ENCODE measurements around the gene PDE7B. TPM values are rescaled to one million over a fixed set of nuclear protein-coding genes. Genes with fewer than 3 reads are reported as not detected.
A peak's percentile ranks its signal among the peaks of the same experiment; 100 is the strongest.

Gene PDE7B
- total RNA-seq, 8 experiments from 2014 or later = 0.08 to 60.7 (median 1.1) TPM

- no peak overlapping the region for H3K4me3 ChIP-seq
- in situ Hi-C loops (cut with MboI; ENCODE audit: low pct_unique_long_range_greater_than_20kb in 2 of 9, low sequenced_read_pairs in 9 of 9, unreplicated experiment in 9 of 9) = loop anchor here in 3 of 9 experiments (10.0 to 25.0 kb wide), 3 partner anchors 567 to 694 kb away; no protein-coding TSS in a partner anchor
- H3K4me1 ChIP-seq (replicated peaks in 1 of 2) = no peaks in the 10 kb centered on the region
- 50 to 100% (median 86%) methylated on average over 2 of the region's 2 CpGs; no CpG with 5 or more reads in 2 of the 10 experiments for WGBS, 10 experiments
- no peak overlapping the region for H3K27ac ChIP-seq
- no peak for ATAC-seq (replicated peaks in 6 of 8)
Measured at GRCh38 chr6:136228814-136229213, 377.3 kb downstream of the PDE7B start.

GRCh38 chr6:136230219-136230853 lies 378.8 kb downstream of the PDE7B start:
- no peak overlapping the region for H3K4me3 ChIP-seq
- in situ Hi-C loops (cut with MboI; ENCODE audit: low pct_unique_long_range_greater_than_20kb in 2 of 9, low sequenced_read_pairs in 9 of 9, unreplicated experiment in 9 of 9) = loop anchor here in 3 of 9 experiments (25.0 kb wide), 2 partner anchors 568 to 693 kb away; no protein-coding TSS in a partner anchor
- WGBS, 10 experiments = 33 to 100% (median 100%) methylated on average over 1 to 2 of the region's 2 CpGs; no CpG with 5 or more reads in 3 of the 10 experiments
- peak; percentile 49 to 96 (median 91) for ATAC-seq (replicated peaks in 6 of 8)
- H3K4me1 ChIP-seq (replicated peaks in 1 of 2) = no peaks in the 10 kb centered on the region
- no peak overlapping the region for H3K27ac ChIP-seq

- in situ Hi-C loops (cut with MboI; ENCODE audit: low pct_unique_long_range_greater_than_20kb in 2 of 9, low sequenced_read_pairs in 9 of 9, unreplicated experiment in 9 of 9) = loop anchor here in 3 of 9 experiments (25.0 kb wide), 2 partner anchors 570 to 695 kb away; no protein-coding TSS in a partner anchor
- Histone ChIP-seq H3K4me3 (no peak overlapping the region), H3K4me1 (replicated peaks in 1 of 2) (no peaks in the 10 kb centered on the region), H3K27ac (no peak overlapping the region)
- whole genome bisulfite sequencing, 10 experiments = 83 to 100% (median 100%) methylated on average over 1 of the region's 1 CpG; no CpG with 5 or more reads in 4 of the 10 experiments
- no peak for ATAC-seq (replicated peaks in 6 of 8)
Measured at GRCh38 chr6:136232701-136233100, 381.2 kb downstream of the PDE7B start.

GRCh38 chr6:136235233-136235564 lies 383.7 kb downstream of the PDE7B start:
- WGBS, 10 experiments = 40 to 100% (median 90%) methylated on average over 1 to 4 of the region's 4 CpGs; no CpG with 5 or more reads in 3 of the 10 experiments
- no peak overlapping the region for H3K4me3 ChIP-seq
- in situ Hi-C loops (cut with MboI; ENCODE audit: low pct_unique_long_range_greater_than_20kb in 2 of 9, low sequenced_read_pairs in 9 of 9, unreplicated experiment in 9 of 9) = loop anchor here in 3 of 9 experiments (25.0 kb wide), 2 partner anchors 573 to 698 kb away; no protein-coding TSS in a partner anchor
- no peaks in the 10 kb centered on the region for H3K4me1 ChIP-seq (replicated peaks in 1 of 2)
- no peak for ATAC-seq (replicated peaks in 6 of 8)
- H3K27ac ChIP-seq = no peak overlapping the region

GRCh38 chr6:136236466-136237293 lies 385.2 kb downstream of the PDE7B start:
- WGBS, 10 experiments = 48 to 96% (median 91%) methylated on average over 3 to 9 of the region's 9 CpGs
- no peak overlapping the region for H3K4me3 ChIP-seq
- H3K27ac ChIP-seq = no peak overlapping the region
- in situ Hi-C loops (cut with MboI; ENCODE audit: low pct_unique_long_range_greater_than_20kb in 2 of 9, low sequenced_read_pairs in 9 of 9, unreplicated experiment in 9 of 9) = loop anchor here in 3 of 9 experiments (25.0 kb wide), 2 partner anchors 574 to 699 kb away; no protein-coding TSS in a partner anchor
- no peaks in the 10 kb centered on the region for H3K4me1 ChIP-seq (replicated peaks in 1 of 2)
- peak in 2 of 8 experiments; percentile 77 to 86 for ATAC-seq (replicated peaks in 6 of 8)

DNA sequence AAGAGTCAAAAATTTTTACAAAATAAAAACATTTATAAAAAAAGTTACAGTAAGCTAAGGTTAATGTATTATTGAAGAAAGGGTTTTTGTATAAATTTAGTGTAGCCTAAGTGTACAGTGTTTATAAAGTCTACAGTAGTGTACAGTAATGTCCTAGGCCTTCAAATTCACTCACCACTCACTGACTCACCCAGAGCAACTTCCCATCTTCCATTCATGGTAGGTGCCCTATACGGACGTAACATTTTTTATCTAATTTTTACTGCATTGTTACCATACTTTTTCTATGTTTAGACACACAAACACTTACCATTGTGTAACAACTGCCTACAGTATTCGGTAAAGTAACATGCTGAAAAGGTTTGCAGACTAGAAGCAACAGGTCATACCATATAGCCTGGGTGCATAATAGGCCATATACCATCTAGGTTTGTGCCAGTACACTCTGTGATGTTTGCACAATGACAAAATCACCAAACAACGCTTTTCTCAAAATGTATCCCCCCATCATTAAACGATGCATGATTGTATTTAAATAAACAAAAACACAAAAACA lies 392.6 kb downstream of the PDE7B start:
- ATAC-seq (replicated peaks in 6 of 8) = no peak
- no peak overlapping the region for H3K4me3 ChIP-seq
- H3K27ac ChIP-seq = no peak overlapping the region
- no peaks in the 10 kb centered on the region for H3K4me1 ChIP-seq (replicated peaks in 1 of 2)
- WGBS, 10 experiments = 83 to 100% (median 91%) methylated on average over 2 to 5 of the region's 5 CpGs; no CpG with 5 or more reads in 1 of the 10 experiments
- in situ Hi-C loops (cut with MboI; ENCODE audit: low pct_unique_long_range_greater_than_20kb in 2 of 9, low sequenced_read_pairs in 9 of 9, unreplicated experiment in 9 of 9) = loop anchor here in 3 of 9 experiments (25.0 kb wide), 2 partner anchors 582 to 707 kb away; no protein-coding TSS in a partner anchor
